HEK293 (cell line): ENCODE measurements around the gene GNB1L.
A peak's percentile ranks its signal among the peaks of the same experiment; 100 is the strongest.

Experiments used
- BCL11B ChIP-seq: fragments of 450-650 bp; formaldehyde crosslinking; IDR thresholded peaks from 2 replicates; pipeline ENCODE4 v1.5.1; 2016; ENCODE audit warnings: low read depth, missing biosample characterization, missing genetic modification characterization
- GLIS2 ChIP-seq: fragments of 450-650 bp; formaldehyde crosslinking; IDR thresholded peaks from 2 replicates; pipeline ENCODE4 v1.5.1; 2016; ENCODE audit warnings: missing biosample characterization, missing genetic modification characterization
- HOXC10 ChIP-seq: sonication (generic); formaldehyde crosslinking; IDR thresholded peaks from 2 replicates; pipeline ENCODE4 v1.8.1; 2023; ENCODE audit warnings: mild to moderate bottlenecking, missing genetic modification reagents
- HOXD13 ChIP-seq: sonication (generic); formaldehyde crosslinking; IDR thresholded peaks from 2 replicates; pipeline ENCODE4 v1.8.0; 2022; ENCODE audit warnings: missing genetic modification reagents, borderline replicate concordance
- KLF17 ChIP-seq: fragments of 450-650 bp; formaldehyde crosslinking; IDR thresholded peaks from 2 replicates; pipeline ENCODE4 v1.5.1; 2016; ENCODE audit warnings: missing biosample characterization, missing genetic modification characterization
- KLF8 ChIP-seq: fragments of 450-650 bp; formaldehyde crosslinking; IDR thresholded peaks from 2 replicates; pipeline ENCODE4 v1.5.1; 2016; ENCODE audit warnings: missing biosample characterization, missing genetic modification characterization
- OSR2 ChIP-seq: fragments of 450-650 bp; formaldehyde crosslinking; IDR thresholded peaks from 2 replicates; pipeline ENCODE4 v1.5.1; 2016; ENCODE audit warnings: missing biosample characterization, missing genetic modification characterization
- REPIN1 ChIP-seq: fragments of 450-650 bp; formaldehyde crosslinking; IDR thresholded peaks from 2 replicates; pipeline ENCODE4 v1.5.1; 2017; ENCODE audit warnings: missing biosample characterization, missing genetic modification characterization, low read depth
- SALL2 ChIP-seq: fragments of 450-650 bp; formaldehyde crosslinking; IDR thresholded peaks from 2 replicates; pipeline ENCODE4 v1.5.0; 2017; ENCODE audit warnings: missing biosample characterization, mild to moderate bottlenecking, missing genetic modification characterization, borderline replicate concordance
- SP3 ChIP-seq: fragments of 450-650 bp; formaldehyde crosslinking; IDR thresholded peaks from 2 replicates; pipeline ENCODE4 v1.5.1; 2016; ENCODE audit warnings: missing biosample characterization, missing genetic modification characterization
- WT1 ChIP-seq: fragments of 450-650 bp; formaldehyde crosslinking; IDR thresholded peaks from 2 replicates; pipeline ENCODE4 v1.5.1; 2016; ENCODE audit warnings: missing biosample characterization, missing genetic modification characterization
- YY1 ChIP-seq: fragments of 450-650 bp; formaldehyde crosslinking; IDR thresholded peaks from 2 replicates; pipeline ENCODE4 v1.5.1; 2018; ENCODE audit warnings: missing biosample characterization, missing genetic modification characterization
- YY2 ChIP-seq: fragments of 450-650 bp; formaldehyde crosslinking; IDR thresholded peaks from 2 replicates; pipeline ENCODE4 v1.5.1; 2016; ENCODE audit warnings: missing biosample characterization, missing genetic modification characterization
- ZFP37 ChIP-seq: fragments of 450-650 bp; formaldehyde crosslinking; IDR thresholded peaks from 2 replicates; pipeline ENCODE4 v1.5.1; 2016; ENCODE audit warnings: missing biosample characterization, missing genetic modification characterization
- ZNF114 ChIP-seq: fragments of 450-650 bp; formaldehyde crosslinking; IDR thresholded peaks from 2 replicates; pipeline ENCODE4 v1.5.0; 2017; ENCODE audit warnings: missing biosample characterization, missing genetic modification characterization
- ZNF133 ChIP-seq: fragments of 450-650 bp; formaldehyde crosslinking; IDR thresholded peaks from 2 replicates; pipeline ENCODE4 v1.5.1; 2016; ENCODE audit warnings: missing biosample characterization, missing genetic modification characterization
- ZNF157 ChIP-seq: fragments of 450-650 bp; formaldehyde crosslinking; IDR thresholded peaks from 2 replicates; pipeline ENCODE4 v1.5.1; 2016; ENCODE audit warnings: missing biosample characterization, missing genetic modification characterization
- ZNF16 ChIP-seq: fragments of 450-650 bp; formaldehyde crosslinking; IDR thresholded peaks from 2 replicates; pipeline ENCODE4 v1.5.1; 2016; ENCODE audit warnings: low read depth, missing biosample characterization, missing genetic modification characterization
- ZNF169 ChIP-seq: fragments of 450-650 bp; formaldehyde crosslinking; IDR thresholded peaks from 2 replicates; pipeline ENCODE4 v1.5.1; 2016; ENCODE audit warnings: missing biosample characterization, missing genetic modification characterization
- ZNF19 ChIP-seq: fragments of 450-650 bp; formaldehyde crosslinking; IDR thresholded peaks from 2 replicates; pipeline ENCODE4; 2016; ENCODE audit warnings: missing biosample characterization, missing genetic modification characterization, low read depth
- ZNF2 ChIP-seq: fragments of 450-650 bp; formaldehyde crosslinking; IDR thresholded peaks from 2 replicates; pipeline ENCODE4 v1.5.1; 2016; ENCODE audit warnings: missing biosample characterization, missing genetic modification characterization
- ZNF202 ChIP-seq: fragments of 450-650 bp; formaldehyde crosslinking; IDR thresholded peaks from 2 replicates; pipeline ENCODE4 v1.5.1; 2016; ENCODE audit warnings: missing biosample characterization, missing genetic modification characterization, borderline replicate concordance
- ZNF23 ChIP-seq: fragments of 450-650 bp; formaldehyde crosslinking; IDR thresholded peaks from 2 replicates; pipeline ENCODE4 v1.5.1; 2016; ENCODE audit warnings: missing biosample characterization, missing genetic modification characterization, borderline replicate concordance
- ZNF248 ChIP-seq: fragments of 450-650 bp; formaldehyde crosslinking; IDR thresholded peaks from 2 replicates; pipeline ENCODE4 v1.5.1; 2017; ENCODE audit warnings: missing biosample characterization, missing genetic modification characterization
- ZNF311 ChIP-seq: fragments of 450-650 bp; formaldehyde crosslinking; IDR thresholded peaks from 2 replicates; pipeline ENCODE4 v1.5.1; 2017; ENCODE audit warnings: missing biosample characterization, missing genetic modification characterization, borderline replicate concordance
- ZNF366 ChIP-seq: fragments of 450-650 bp; formaldehyde crosslinking; conservative IDR thresholded peaks from 2 replicates; pipeline ENCODE4 v1.5.1; 2016; ENCODE audit warnings: missing biosample characterization, missing genetic modification characterization
- ZNF48 ChIP-seq: fragments of 450-650 bp; formaldehyde crosslinking; IDR thresholded peaks from 2 replicates; pipeline ENCODE4 v1.5.1; 2016; ENCODE audit warnings: missing biosample characterization, missing genetic modification characterization
- ZNF510 ChIP-seq: fragments of 450-650 bp; formaldehyde crosslinking; IDR thresholded peaks from 2 replicates; pipeline ENCODE4 v1.5.1; 2018; ENCODE audit warnings: mild to moderate bottlenecking, missing genetic modification characterization, missing biosample characterization; ENCODE audit not compliant: insufficient replicate concordance
- ZNF521 ChIP-seq: fragments of 450-650 bp; formaldehyde crosslinking; IDR thresholded peaks from 2 replicates; pipeline ENCODE4 v1.5.1; 2017; ENCODE audit warnings: missing biosample characterization, mild to moderate bottlenecking, missing genetic modification characterization
- ZNF529 ChIP-seq: fragments of 450-650 bp; formaldehyde crosslinking; IDR thresholded peaks from 2 replicates; pipeline ENCODE4 v1.5.1; 2017; ENCODE audit warnings: missing genetic modification characterization, missing biosample characterization; ENCODE audit not compliant: insufficient replicate concordance
- ZNF585B ChIP-seq: fragments of 450-650 bp; formaldehyde crosslinking; IDR thresholded peaks from 2 replicates; pipeline ENCODE4 v1.5.1; 2016; ENCODE audit warnings: missing biosample characterization, missing genetic modification characterization
- ZNF600 ChIP-seq: fragments of 450-650 bp; formaldehyde crosslinking; IDR thresholded peaks from 2 replicates; pipeline ENCODE4 v1.5.1; 2016; ENCODE audit warnings: missing biosample characterization, missing genetic modification characterization
- ZNF629 ChIP-seq: fragments of 450-650 bp; formaldehyde crosslinking; IDR thresholded peaks from 2 replicates; pipeline ENCODE4 v1.5.1; 2017; ENCODE audit warnings: missing biosample characterization, missing genetic modification characterization
- ZNF707 ChIP-seq: fragments of 450-650 bp; formaldehyde crosslinking; IDR thresholded peaks from 2 replicates; pipeline ENCODE4 v1.5.1; 2016; ENCODE audit warnings: missing biosample characterization, missing genetic modification characterization
- ZNF785 ChIP-seq: fragments of 450-650 bp; formaldehyde crosslinking; IDR thresholded peaks from 2 replicates; pipeline ENCODE4 v1.5.1; 2016; ENCODE audit warnings: missing biosample characterization, missing genetic modification characterization
- ZNF837 ChIP-seq: fragments of 450-650 bp; formaldehyde crosslinking; IDR thresholded peaks from 2 replicates; pipeline ENCODE4 v1.5.1; 2016; ENCODE audit warnings: missing biosample characterization, missing genetic modification characterization
- ZNF843 ChIP-seq: fragments of 450-650 bp; formaldehyde crosslinking; IDR thresholded peaks from 2 replicates; pipeline ENCODE4 v1.5.1; 2016; ENCODE audit warnings: missing biosample characterization, missing genetic modification characterization
- ZSCAN18 ChIP-seq: fragments of 450-650 bp; formaldehyde crosslinking; IDR thresholded peaks from 2 replicates; pipeline ENCODE4 v1.5.1; 2016; ENCODE audit warnings: missing biosample characterization, missing genetic modification characterization
- ZSCAN4 ChIP-seq: fragments of 450-650 bp; formaldehyde crosslinking; IDR thresholded peaks from 2 replicates; pipeline ENCODE4 v1.5.1; 2017; ENCODE audit warnings: missing biosample characterization, missing genetic modification characterization
- TF ChIP-seq, protein P1 (sequence below): fragments of 450-650 bp; formaldehyde crosslinking; IDR thresholded peaks from 2 replicates; pipeline ENCODE4 v1.5.1; 2016; ENCODE audit warnings: missing biosample characterization, missing genetic modification characterization

Gene GNB1L

DNA sequence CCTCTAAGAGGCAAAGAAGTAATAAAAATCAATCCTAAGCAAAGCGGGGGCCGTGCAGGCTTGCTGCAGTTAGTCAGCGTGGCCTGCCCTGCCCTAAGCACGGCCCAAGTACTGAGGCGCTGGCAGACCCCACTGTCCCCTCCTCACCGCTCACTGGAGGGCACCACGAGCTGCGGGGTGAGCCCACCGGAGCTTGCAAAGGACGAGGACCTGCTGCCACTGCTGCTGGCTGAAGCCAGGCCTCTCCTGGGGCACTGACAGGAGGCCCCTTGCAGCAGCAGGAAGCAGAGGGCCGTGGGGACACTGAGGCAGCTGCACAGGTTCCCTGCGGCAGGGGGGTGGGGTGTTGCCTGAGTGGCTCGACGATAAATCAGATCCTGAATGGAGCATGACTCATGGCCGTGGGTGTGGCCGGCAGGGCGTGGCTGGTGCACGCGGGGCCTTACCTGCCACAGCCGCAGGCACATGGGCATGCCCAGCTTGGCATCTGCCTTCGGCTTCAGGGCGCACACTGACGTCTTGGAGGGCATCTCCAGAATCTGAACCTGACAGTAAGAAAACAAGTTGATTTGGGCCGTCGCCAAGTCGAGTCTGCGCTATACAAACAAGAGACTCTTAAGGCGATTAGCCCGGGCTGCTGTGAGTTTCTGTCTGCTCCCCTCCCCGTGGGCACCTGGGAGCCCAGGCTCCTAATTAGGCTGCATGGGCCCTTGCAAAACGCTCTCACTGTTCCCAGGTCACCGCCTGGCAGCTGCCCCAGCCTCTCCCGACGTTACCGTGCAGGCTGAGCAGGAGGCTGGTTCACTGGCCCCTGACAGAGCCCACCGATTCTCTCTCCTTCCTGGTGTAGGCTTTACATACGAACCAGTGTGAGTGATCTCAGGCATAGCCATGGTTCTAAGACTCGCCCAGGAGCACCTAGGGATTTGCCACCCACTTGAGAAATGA is 48.2 kb downstream of the GNB1L start (continued):
- peak; percentile 55; the same call in 1 of the 2 replicates for TF ChIP-seq SP3 (tag by site-specific recombination)
- no peak for TF ChIP-seq HOXD13 (CRISPR knock-in tag)
- TF ChIP-seq ZNF133 (tag by site-specific recombination): no peak
- no peak for TF ChIP-seq ZNF202 (tag by site-specific recombination)
- TF ChIP-seq ZNF248: no peak
- no peak for TF ChIP-seq ZNF169 (tag by site-specific recombination)
- TF ChIP-seq ZNF843 (tag by site-specific recombination): no peak
- TF ChIP-seq WT1 (tag by site-specific recombination): no peak
- TF ChIP-seq ZNF585B: no peak
- no peak for TF ChIP-seq ZNF510 (tag by site-specific recombination)
- TF ChIP-seq ZNF19 (tag by site-specific recombination): no peak
- no peak; the same call in 1 of the 2 replicates for TF ChIP-seq ZNF629 (tag by site-specific recombination)
- TF ChIP-seq ZNF16 (tag by site-specific recombination): no peak
- TF ChIP-seq, protein P1, sequence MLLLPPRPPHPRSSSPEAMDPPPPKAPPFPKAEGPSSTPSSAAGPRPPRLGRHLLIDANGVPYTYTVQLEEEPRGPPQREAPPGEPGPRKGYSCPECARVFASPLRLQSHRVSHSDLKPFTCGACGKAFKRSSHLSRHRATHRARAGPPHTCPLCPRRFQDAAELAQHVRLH (tag by site-specific recombination): no peak
- TF ChIP-seq ZNF529 (tag by site-specific recombination): no peak
- peak; percentile 58 for TF ChIP-seq OSR2 (tag by site-specific recombination)
- TF ChIP-seq ZNF157 (tag by site-specific recombination): no peak
- no peak for TF ChIP-seq ZNF2 (tag by site-specific recombination)
- peak; percentile 90 for TF ChIP-seq KLF8 (tag by site-specific recombination)
- no peak for TF ChIP-seq ZNF23 (tag by site-specific recombination)
- TF ChIP-seq SALL2 (tag by site-specific recombination): no peak
- no peak for TF ChIP-seq YY2 (tag by site-specific recombination)
- TF ChIP-seq ZNF48: no peak
- no peak for TF ChIP-seq ZNF707
- no peak for TF ChIP-seq REPIN1 (tag by site-specific recombination)
- 0 out of 2 replicates have a peak, but pooled peaks have one; percentile 70 for TF ChIP-seq HOXC10 (CRISPR knock-in tag)
- no peak for TF ChIP-seq ZFP37
- TF ChIP-seq YY1: no peak
- no peak for TF ChIP-seq ZNF837
- TF ChIP-seq ZNF114 (tag by site-specific recombination): no peak
- no peak for TF ChIP-seq ZNF366 (tag by site-specific recombination)
- TF ChIP-seq GLIS2 (tag by site-specific recombination): no peak; the same call in 1 of the 2 replicates
- TF ChIP-seq ZNF311: no peak
- TF ChIP-seq BCL11B (tag by site-specific recombination): no peak
- no peak for TF ChIP-seq ZSCAN18 (tag by site-specific recombination)
- TF ChIP-seq ZNF600 (tag by site-specific recombination): no peak
- TF ChIP-seq ZSCAN4 (tag by site-specific recombination): no peak
- TF ChIP-seq KLF17 (tag by site-specific recombination): peak; percentile 93
- TF ChIP-seq ZNF521 (tag by site-specific recombination): no peak
- TF ChIP-seq ZNF785: no peak
